Lung (tissue), 12 donors: ENCODE data around the gene ANGEL1. TPM values are rescaled to one million over a fixed set of nuclear protein-coding genes. Genes with fewer than 3 reads are reported as not detected.

ENCODE experiments used
- ATAC-seq: fragments of 200-7000 bp; cut with Tn5 transposase; one replicate; pipeline ENCODE4 v1.9.1; 2020; ENCODE audit warnings: moderate number of reproducible peaks; ENCODE audit not compliant: insufficient read depth, low FRiP score
- DNase-seq, 3 donors: peaks; one replicate each; pipeline ENCODE4 v3.0.0-alpha.2; 2013 to 2017
- H3K27ac ChIP-seq, 2 donors: one replicate each; pipeline ENCODE4 v1.5.1; 2013; ENCODE audit warnings: mild to moderate bottlenecking in 2 of 2, moderate library complexity in 2 of 2, control low read depth in 1 of 2, inconsistent platforms in 1 of 2, low read depth in 1 of 2, low read length in 1 of 2
- H3K27me3 ChIP-seq, 3 donors: one replicate each; pipeline ENCODE4 v1.5.1; 2013; ENCODE audit warnings: low read length in 2 of 3; ENCODE audit not compliant: control insufficient read depth in 3 of 3, insufficient read depth in 3 of 3
- H3K36me3 ChIP-seq, 4 donors: one replicate each; pipeline ENCODE4 v1.5.1; 2013; ENCODE audit warnings: low read length in 4 of 4, mild to moderate bottlenecking in 1 of 4, moderate library complexity in 1 of 4; ENCODE audit not compliant: control insufficient read depth in 4 of 4, insufficient read depth in 4 of 4
- H3K4me1 ChIP-seq, 5 donors: one replicate each; pipeline ENCODE4 v1.5.1; 2013; ENCODE audit warnings: low read length in 5 of 5, mild to moderate bottlenecking in 2 of 5, moderate library complexity in 1 of 5; ENCODE audit not compliant: control insufficient read depth in 5 of 5, insufficient read depth in 5 of 5
- H3K4me3 ChIP-seq: one replicate; pipeline ENCODE4 v1.5.1; 2013; ENCODE audit warnings: mild to moderate bottlenecking, control low read depth, moderate library complexity
- H3K9ac ChIP-seq, 2 donors: one replicate each; pipeline ENCODE4 v1.5.1; 2013; ENCODE audit warnings: low read length in 2 of 2, control low read depth in 1 of 2; ENCODE audit not compliant: insufficient read depth in 1 of 2
- H3K9me3 ChIP-seq, 4 donors: one replicate each; pipeline ENCODE4 v1.5.1; 2013; ENCODE audit warnings: low read length in 3 of 4, mild to moderate bottlenecking in 1 of 4, moderate library complexity in 1 of 4; ENCODE audit not compliant: control insufficient read depth in 4 of 4, insufficient read depth in 3 of 4
- CTCF ChIP-seq: IDR thresholded peaks from 2 replicates; pipeline ENCODE4 v1.5.1; 2012; ENCODE audit warnings: mild to moderate bottlenecking; ENCODE audit errors: control extremely low read depth, extremely low read depth
- WGBS, 2 donors: extraction: QIAGEN DNeasy Blood & Tissue Kit; methylation state at CpG; one replicate each; pipeline ENCODE4 v1.1.7; 2013; 5-methylcytosine and 5-hydroxymethylcytosine counted together
- polyA plus RNA-seq, 2 donors: library from polyadenylated mRNA; stranded (reverse); fragments of 200-250 nt; gene quantifications; one replicate each; pipeline ENCODE4 v1.2.1, GENCODE V29; 2013
- total RNA-seq, 2 donors: library from RNA; depleted of rRNA in 1 of 2; stranded (reverse); fragments of >200 nt in 1 of 2; gene quantifications; one replicate each; pipeline ENCODE4 v1.2.1, GENCODE V29; 2014 to 2021
- donor health status: control.
- donor health status: control.
- donor health status: Bipolar disorder and iron deficiency.
- donor health status: healthy.
- donor health status: DM: yes; HTN: yes; CAD: no.

Gene ANGEL1
- total and polyA plus RNA-seq, 4 donors = 10.4 to 20.4 (median 15.0) TPM

- Histone ChIP-seq H3K4me1 (peaks cover 0 to 5% (median 0%) of the 10 kb centered on the region in 5 donors), H3K9ac (no peak overlapping the region), H3K9me3 (no peaks in the 10 kb centered on the region), H3K4me3 (no peak overlapping the region), H3K36me3 (peaks cover 0 to 39% (median 6%) of the 10 kb centered on the region in 4 donors), H3K27me3 (no peaks in the 10 kb centered on the region), H3K27ac (peak overlapping the region in 1 of 2 donors; percentile 35)
- DNase-seq (no peak), ATAC-seq (no peak)
- no peak for TF ChIP-seq CTCF
- 38 to 42% methylated on average over 9 of the region's 9 CpGs for WGBS, 2 donors
These were observed 29.7 kb downstream of the ANGEL1 start for GRCh38 chr14:76782885-76783566.

GRCh38 chr14:76782115-76782884, 30.4 kb downstream of the ANGEL1 start:
- DNase-seq = no peak
- no peak overlapping the region for H3K4me3 ChIP-seq
- H3K9me3 ChIP-seq = no peaks in the 10 kb centered on the region
- H3K27ac ChIP-seq = peak overlapping the region in 1 of 2 donors; percentile 35
- no peak for TF ChIP-seq CTCF
- no peak overlapping the region for H3K9ac ChIP-seq
- H3K36me3 ChIP-seq = peaks cover 0 to 33% (median 6%) of the 10 kb centered on the region in 4 donors
- peaks cover 0 to 5% (median 0%) of the 10 kb centered on the region in 5 donors for H3K4me1 ChIP-seq
- ATAC-seq = no peak
- WGBS, 2 donors = 83 to 86% methylated on average over 10 of the region's 10 CpGs
- no peaks in the 10 kb centered on the region for H3K27me3 ChIP-seq

GRCh38 chr14:76781648-76782051, 31.0 kb downstream of the ANGEL1 start:
- H3K36me3 ChIP-seq = peaks cover 0 to 29% (median 5%) of the 10 kb centered on the region in 4 donors
- peak overlapping the region in 1 of 2 donors; percentile 10 for H3K27ac ChIP-seq
- no peak overlapping the region for H3K4me3 ChIP-seq
- DNase-seq = no peak
- H3K9ac ChIP-seq = no peak overlapping the region
- WGBS, 2 donors = 87 to 97% methylated on average over 2 of the region's 2 CpGs
- no peak for ATAC-seq
- no peaks in the 10 kb centered on the region for H3K9me3 ChIP-seq
- peaks cover 0 to 5% (median 0%) of the 10 kb centered on the region in 5 donors for H3K4me1 ChIP-seq
- no peak for TF ChIP-seq CTCF
- H3K27me3 ChIP-seq = no peaks in the 10 kb centered on the region
